ENCODE results near the gene DENND2D. TPM values are rescaled to one million over a fixed set of nuclear protein-coding genes. Genes with fewer than 3 reads are reported as not detected.

DENND2D gene
- total and polyA plus RNA-seq, 7 donors, result 2.3 to 77.0 (median 5.9) TPM

DNA sequence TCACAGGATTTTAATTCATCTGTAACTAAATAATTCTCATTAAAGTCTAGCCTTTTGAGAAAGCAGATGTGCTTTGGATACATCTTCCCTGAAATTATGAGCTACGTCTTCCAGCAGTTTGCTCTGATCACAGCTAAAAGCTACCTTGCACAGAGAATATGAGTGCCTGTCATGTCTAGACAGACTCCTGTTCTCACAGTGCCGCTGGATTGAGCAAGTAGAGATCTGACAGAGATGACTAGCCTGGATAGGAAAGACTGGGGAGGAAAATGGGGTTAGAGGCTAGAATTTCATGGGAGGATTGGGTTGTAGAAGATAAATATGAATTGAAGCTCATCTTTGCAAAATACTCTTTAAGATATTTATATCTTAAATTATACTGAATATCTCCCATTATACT, 36.3 kb downstream of the DENND2D start:
- WGBS, 2 donors, result 95 to 99% methylated on average over 2 of the region's 2 CpGs
- H3K27ac ChIP-seq, result no peak overlapping the region
- no peaks in the 10 kb centered on the region for H3K4me1 ChIP-seq
- H3K4me3 ChIP-seq, result no peak overlapping the region
- H3K9me3 ChIP-seq, result no peaks in the 10 kb centered on the region
- intact Hi-C loops (cut with DNase I), result no loop called here
- no peak for TF ChIP-seq POLR2AphosphoS5 (IDR thresholded peaks at IDR 0.05)
- TF ChIP-seq POLR2A (IDR thresholded peaks at IDR 0.05), result no peak
- no peak for TF ChIP-seq CTCF (IDR thresholded peaks at IDR 0.05)
- no peak for TF ChIP-seq EP300 (IDR thresholded peaks at IDR 0.05)
- H3K27me3 ChIP-seq, result no peaks in the 10 kb centered on the region
- peaks cover 6 to 63% (median 13%) of the 10 kb centered on the region in 4 donors for H3K36me3 ChIP-seq
- DNase-seq, result no peak

DNA sequence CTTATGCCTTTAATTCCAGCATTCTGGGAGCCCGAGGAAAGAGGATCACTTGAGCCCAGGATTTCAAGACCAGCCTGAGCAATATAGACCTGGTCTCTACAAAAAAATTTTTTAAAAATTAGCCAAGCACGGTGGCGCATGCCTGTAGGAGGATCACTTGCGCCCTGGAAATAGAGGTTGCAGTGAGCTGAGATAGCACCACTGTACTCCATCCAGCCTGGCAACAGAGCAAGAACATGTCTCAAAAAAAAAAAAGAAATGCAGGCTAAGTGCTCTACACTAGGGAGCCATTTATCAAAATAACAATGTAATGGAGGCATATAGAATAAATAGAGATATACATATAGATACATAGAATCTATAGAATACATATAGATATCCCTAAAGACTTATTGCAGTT, 37.1 kb downstream of the DENND2D start:
- H3K36me3 ChIP-seq, result peaks cover 6 to 56% (median 10%) of the 10 kb centered on the region in 4 donors
- intact Hi-C loops (cut with DNase I), result no loop called here
- no peak overlapping the region for H3K4me3 ChIP-seq
- H3K4me1 ChIP-seq, result no peaks in the 10 kb centered on the region
- H3K9me3 ChIP-seq, result no peaks in the 10 kb centered on the region
- H3K27me3 ChIP-seq, result no peaks in the 10 kb centered on the region
- no peak overlapping the region for H3K27ac ChIP-seq
- WGBS, 2 donors, result 96 to 97% methylated on average over 4 of the region's 4 CpGs
- no peak for DNase-seq
- TF ChIP-seq CTCF (IDR thresholded peaks at IDR 0.05), result no peak
- no peak for TF ChIP-seq POLR2AphosphoS5 (IDR thresholded peaks at IDR 0.05)
- TF ChIP-seq POLR2A (IDR thresholded peaks at IDR 0.05), result no peak
- no peak for TF ChIP-seq EP300 (IDR thresholded peaks at IDR 0.05)

- Histone ChIP-seq H3K36me3 (peaks cover 4 to 48% (median 6%) of the 10 kb centered on the region in 4 donors), H3K9me3 (no peaks in the 10 kb centered on the region), H3K4me1 (no peaks in the 10 kb centered on the region), H3K4me3 (no peak overlapping the region), H3K27ac (no peak overlapping the region), H3K27me3 (no peaks in the 10 kb centered on the region)
- TF ChIP-seq EP300 (IDR thresholded peaks at IDR 0.05) (no peak), CTCF (IDR thresholded peaks at IDR 0.05) (no peak), POLR2A (IDR thresholded peaks at IDR 0.05) (no peak), POLR2AphosphoS5 (IDR thresholded peaks at IDR 0.05) (no peak)
- DNase-seq, result no peak
- WGBS, 2 donors, result 96 to 97% methylated on average over 2 of the region's 2 CpGs
- intact Hi-C loops (cut with DNase I), result no loop called here
Observed at GRCh38 chr1:111162488-111162880, 38.0 kb downstream of the DENND2D start.

- Histone ChIP-seq H3K27ac (no peak overlapping the region), H3K36me3 (peaks cover 4 to 44% (median 6%) of the 10 kb centered on the region in 4 donors), H3K9me3 (no peaks in the 10 kb centered on the region), H3K4me3 (no peak overlapping the region), H3K27me3 (no peaks in the 10 kb centered on the region), H3K4me1 (no peaks in the 10 kb centered on the region)
- 14 to 57% methylated on average over 1 of the region's 1 CpG for WGBS, 2 donors
- TF ChIP-seq CTCF (IDR thresholded peaks at IDR 0.05) (no peak), POLR2A (IDR thresholded peaks at IDR 0.05) (no peak), POLR2AphosphoS5 (IDR thresholded peaks at IDR 0.05) (no peak), EP300 (IDR thresholded peaks at IDR 0.05) (no peak)
- intact Hi-C loops (cut with DNase I), result no loop called here
- DNase-seq, result no peak
Observed at GRCh38 chr1:111161843-111162487, 38.5 kb downstream of the DENND2D start.

DNA sequence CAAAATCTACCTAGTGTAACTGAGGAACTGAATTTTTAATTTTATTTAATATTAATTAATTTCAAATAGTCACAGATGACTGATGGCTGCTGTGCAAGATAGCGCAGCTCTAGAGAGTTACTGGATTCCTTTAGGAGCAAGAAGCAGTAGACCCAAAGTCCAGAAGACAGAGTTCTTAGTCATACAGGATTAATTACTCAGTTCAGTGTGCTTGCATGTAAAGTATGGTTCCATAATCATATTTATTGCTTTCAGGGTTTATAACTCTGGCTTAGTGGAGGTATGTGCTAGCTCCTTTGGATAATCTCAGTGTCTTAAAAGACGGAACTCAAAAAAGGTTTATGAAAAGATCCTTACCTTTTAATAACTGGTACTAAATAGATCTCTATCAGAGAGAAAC, 43.0 kb downstream of the DENND2D start:
- DNase-seq, result no peak
- Histone ChIP-seq H3K4me1 (no peaks in the 10 kb centered on the region), H3K27me3 (no peaks in the 10 kb centered on the region), H3K27ac (no peak overlapping the region), H3K9me3 (no peaks in the 10 kb centered on the region), H3K4me3 (no peak overlapping the region), H3K36me3 (peaks cover 2 to 49% (median 9%) of the 10 kb centered on the region in 4 donors)
- TF ChIP-seq EP300 (IDR thresholded peaks at IDR 0.05) (no peak), POLR2A (IDR thresholded peaks at IDR 0.05) (no peak), CTCF (IDR thresholded peaks at IDR 0.05) (no peak), POLR2AphosphoS5 (IDR thresholded peaks at IDR 0.05) (no peak)
- WGBS, 2 donors, result 93 to 96% methylated on average over 2 of the region's 2 CpGs
- intact Hi-C loops (cut with DNase I), result no loop called here
